Effector CD4-positive, alpha-beta T cell (primary cell): ENCODE measurements around the gene SRSF7.
A peak's percentile ranks its signal among the peaks of the same experiment; 100 is the strongest.
"Not testable (repeated sequence)": the region's sequence is repeated elsewhere in the genome, so short reads cannot be mapped to it uniquely, and the experiment has no call there.

Experiments
- DNase-seq: peaks from one replicate; pipeline ENCODE4 v3.0.0-alpha.2; 2020

Gene SRSF7

GRCh38 chr2:38751596-38752410 lies 642 bp upstream of the SRSF7 start:
- no peak for DNase-seq

DNA sequence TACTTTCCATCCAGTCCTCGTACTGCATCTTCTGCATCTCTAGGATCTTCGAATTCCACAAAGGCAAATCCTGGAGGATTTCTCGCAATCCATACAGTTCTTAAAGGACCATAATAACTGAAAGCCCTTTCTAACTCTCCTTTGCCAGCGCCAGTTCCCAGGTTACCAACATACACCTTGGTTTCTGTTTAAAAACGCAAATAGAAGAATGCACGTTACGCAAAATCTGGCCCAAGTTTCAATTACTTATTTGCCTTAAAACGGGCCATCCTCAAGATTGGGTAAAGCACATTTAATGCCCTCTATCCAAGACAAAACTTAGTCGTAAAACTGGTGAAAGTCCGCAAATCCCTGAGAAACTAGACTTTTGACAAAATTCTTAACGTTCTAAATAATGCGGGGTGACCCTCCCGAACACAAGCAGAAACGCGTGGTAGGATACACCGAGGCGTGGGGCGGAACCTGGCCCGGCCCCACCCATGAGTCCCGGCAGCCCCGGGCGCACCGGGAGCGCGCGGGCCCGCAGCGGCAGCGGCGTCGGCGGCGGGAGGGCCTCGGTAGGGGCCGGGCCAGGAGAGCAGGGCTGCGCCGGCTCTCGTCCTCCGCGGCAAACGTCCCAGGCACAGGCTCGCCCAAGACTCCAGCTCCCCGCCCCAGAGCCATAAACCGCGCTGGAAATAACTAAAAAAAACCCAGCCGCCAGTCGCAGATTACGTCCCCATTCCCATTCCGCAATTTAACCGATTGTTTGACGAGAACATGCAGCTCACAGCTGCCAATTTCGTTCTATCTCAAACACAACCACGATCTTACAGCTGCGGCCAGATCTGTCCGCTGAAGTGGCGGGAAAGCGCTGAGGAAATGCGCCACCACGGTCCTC lies 910 bp downstream of the SRSF7 start:
- peak; percentile 23 for DNase-seq

- no peak for DNase-seq
Measured at GRCh38 chr2:38748943-38749804, 2.0 kb downstream of the SRSF7 start.

GRCh38 chr2:38748391-38748790 lies 2.8 kb downstream of the SRSF7 start:
- DNase-seq: no peak

GRCh38 chr2:38747819-38748218 lies 3.3 kb downstream of the SRSF7 start:
- DNase-seq: no peak

- no peak for DNase-seq
Measured at GRCh38 chr2:38747007-38747424, 4.1 kb downstream of the SRSF7 start.

GRCh38 chr2:38745267-38745666 lies 5.9 kb downstream of the SRSF7 start:
- no peak for DNase-seq

GRCh38 chr2:38744399-38744780 lies 6.8 kb downstream of the SRSF7 start:
- DNase-seq: no peak

- DNase-seq: no peak
Measured at GRCh38 chr2:38743672-38744398, 7.3 kb downstream of the SRSF7 start.

DNA sequence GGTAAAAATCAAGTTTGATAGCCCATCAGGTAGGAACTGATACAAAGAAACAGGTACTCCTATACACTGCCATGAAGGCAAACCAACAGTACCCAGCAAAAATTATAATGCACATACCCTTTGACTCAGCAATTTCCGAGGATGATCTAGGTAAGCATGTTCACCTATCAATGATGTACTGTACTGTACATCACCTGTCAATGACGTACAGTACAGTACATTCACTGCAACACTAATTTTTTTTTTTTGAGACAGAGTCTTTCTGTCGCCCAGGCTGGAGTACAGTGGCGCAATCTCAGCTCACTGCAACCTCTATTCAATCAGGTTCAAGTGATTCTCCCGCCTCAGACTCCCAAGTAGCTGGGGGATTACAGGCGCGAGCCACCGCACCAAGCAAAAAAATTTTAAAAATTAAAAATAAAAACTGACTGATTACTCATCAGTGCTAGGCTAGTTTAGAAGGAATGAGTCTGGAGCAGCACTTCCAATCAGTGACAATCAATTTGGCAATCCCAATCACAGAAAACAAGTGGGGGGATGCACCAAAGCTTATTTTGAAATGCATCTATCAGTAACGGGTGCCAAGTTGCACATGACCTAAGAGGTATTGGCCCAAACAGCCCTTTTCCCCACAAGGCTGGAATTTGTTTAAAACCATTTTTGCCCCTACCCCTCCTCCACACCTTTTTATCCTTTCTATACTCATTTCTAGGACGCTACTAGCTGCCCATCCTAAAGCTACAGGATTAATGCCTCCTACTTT lies 8.2 kb downstream of the SRSF7 start:
- no peak for DNase-seq

GRCh38 chr2:38740851-38741731 lies 10.1 kb downstream of the SRSF7 start:
- DNase-seq: no peak

GRCh38 chr2:38739524-38739923 lies 11.6 kb downstream of the SRSF7 start:
- DNase-seq: no peak

- DNase-seq: no peak
Measured at GRCh38 chr2:38737925-38738324, 13.2 kb downstream of the SRSF7 start.

GRCh38 chr2:38737000-38737698 lies 14.0 kb downstream of the SRSF7 start:
- DNase-seq: not testable (repeated sequence)

- DNase-seq: no peak
Measured at GRCh38 chr2:38735999-38736320, 15.2 kb downstream of the SRSF7 start.

GRCh38 chr2:38734299-38735058 lies 16.7 kb downstream of the SRSF7 start:
- DNase-seq: no peak

DNA sequence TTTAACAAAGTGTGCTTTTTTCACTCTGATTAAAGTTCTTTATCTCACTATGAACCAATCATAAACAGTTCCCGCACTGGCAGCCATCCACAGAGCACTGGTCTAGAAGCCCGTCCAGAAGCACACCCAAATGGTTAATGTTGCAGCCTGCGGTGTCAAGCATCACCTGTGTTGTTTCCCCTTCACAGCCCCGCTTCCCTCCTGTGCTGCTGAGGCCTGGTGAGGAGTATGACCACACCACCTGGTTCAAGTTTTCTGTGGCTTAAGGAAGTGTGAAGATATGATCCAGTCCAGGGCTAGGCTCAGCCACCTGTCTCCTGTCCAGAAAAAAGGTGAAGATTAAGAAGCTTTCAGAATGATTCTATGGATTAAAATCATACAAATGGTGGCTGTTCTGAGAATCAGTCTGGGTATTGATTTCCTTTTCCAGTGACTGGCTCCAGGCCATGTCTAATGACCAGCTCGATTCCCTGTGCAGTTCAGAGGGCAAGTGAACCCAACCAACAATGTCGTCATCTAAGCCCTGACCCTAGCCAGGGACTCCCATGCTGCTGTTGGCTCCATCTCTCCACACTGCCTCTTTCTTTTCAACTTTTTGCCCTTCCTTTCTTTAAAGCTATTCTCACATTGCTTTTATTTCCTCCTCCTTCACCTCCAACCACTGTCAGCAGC lies 17.7 kb downstream of the SRSF7 start:
- no peak for DNase-seq

- no peak for DNase-seq
Measured at GRCh38 chr2:38731684-38732221, 19.4 kb downstream of the SRSF7 start.
